CD4-positive, CD25-positive, alpha-beta regulatory T cell (primary cell): ENCODE data around the gene F13A1. TPM values are rescaled to one million over a fixed set of nuclear protein-coding genes. Genes with fewer than 3 reads are reported as not detected.

Experiments
- ATAC-seq, 2 donors: fragments of 150-1000 bp; cut with Tn5 transposase; one replicate each; pipeline ENCODE4 v1.10.0; 2021; ENCODE audit warnings: low read depth in 2 of 2, moderate number of reproducible peaks in 2 of 2, moderate library complexity in 1 of 2
- DNase-seq, 3 donors: peaks; one replicate each; pipeline versions ENCODE4 v3.0.0 to v3.0.0-alpha.2; 2012 to 2022; ENCODE audit warnings: mixed read lengths in 1 of 3
- H3K27ac ChIP-seq: one replicate; pipeline ENCODE4 v1.7.0; 2013; ENCODE audit warnings: mild to moderate bottlenecking, low read length; ENCODE audit not compliant: insufficient read depth, poor library complexity, severe bottlenecking
- H3K27me3 ChIP-seq: one replicate; pipeline ENCODE4 v1.7.0; 2013; ENCODE audit warnings: low read length; ENCODE audit not compliant: control insufficient read depth, insufficient read depth
- H3K36me3 ChIP-seq: one replicate; pipeline ENCODE4 v1.7.0; 2013; ENCODE audit warnings: mild to moderate bottlenecking, low read length, moderate library complexity; ENCODE audit not compliant: control insufficient read depth, insufficient read depth
- H3K4me1 ChIP-seq: 2 replicates; pipeline ENCODE4 v1.7.0; 2013; ENCODE audit warnings: mild to moderate bottlenecking, low read length; ENCODE audit not compliant: insufficient read depth, control insufficient read depth, poor library complexity, severe bottlenecking
- H3K4me3 ChIP-seq: one replicate; pipeline ENCODE4 v1.7.0; 2013; ENCODE audit warnings: low read depth, mild to moderate bottlenecking, low read length, moderate library complexity
- H3K9me3 ChIP-seq, 2 experiments: 1 replicate in 1 of 2; 2 replicates in 1 of 2; pipeline ENCODE4 v1.7.0; 2013; ENCODE audit warnings: low read length in 2 of 2, mild to moderate bottlenecking in 1 of 2, moderate library complexity in 1 of 2; ENCODE audit not compliant: control insufficient read depth in 2 of 2
- H3K27ac Mint-ChIP-seq, 3 donors: one replicate each; pipeline ENCODE4 v1.8.0; 2020 to 2022; ENCODE audit warnings: mild to moderate bottlenecking in 3 of 3, mixed read lengths in 3 of 3, moderate library complexity in 2 of 3
- H3K27me3 Mint-ChIP-seq: one replicate; pipeline ENCODE4 v1.8.0; 2022; ENCODE audit warnings: mild to moderate bottlenecking, mixed read lengths
- H3K36me3 Mint-ChIP-seq: one replicate; pipeline ENCODE4 v1.8.0; 2020; ENCODE audit warnings: mixed read lengths
- H3K4me1 Mint-ChIP-seq, 4 donors: one replicate each; pipeline ENCODE4 v1.8.0; 2020 to 2022; ENCODE audit warnings: mixed read lengths in 4 of 4, mild to moderate bottlenecking in 1 of 4
- H3K4me3 Mint-ChIP-seq, 4 donors: one replicate each; pipeline ENCODE4 v1.8.0; 2020 to 2022; ENCODE audit warnings: mild to moderate bottlenecking in 4 of 4, mixed read lengths in 4 of 4, moderate library complexity in 3 of 4
- H3K9me3 Mint-ChIP-seq, 7 donors: one replicate each; pipeline ENCODE4 v1.8.0; 2020 to 2022; ENCODE audit warnings: mixed read lengths in 7 of 7, mild to moderate bottlenecking in 3 of 7, moderate library complexity in 2 of 7
- polyA plus RNA-seq, 4 donors: library from polyadenylated mRNA; unstranded; fragments of 300-500 nt; fragmentation: Illumina TruSeq; gene quantifications; one replicate each; pipeline ENCODE4 v1.2.3, GENCODE V29; 2021
- total RNA-seq: library from RNA; stranded (reverse); gene quantifications from one replicate; pipeline ENCODE4 v1.2.3, GENCODE V29; 2022

Gene F13A1
- total and polyA plus RNA-seq, 5 donors from 2014 or later: 0.16 to 21.1 TPM; not detected in 3

DNA sequence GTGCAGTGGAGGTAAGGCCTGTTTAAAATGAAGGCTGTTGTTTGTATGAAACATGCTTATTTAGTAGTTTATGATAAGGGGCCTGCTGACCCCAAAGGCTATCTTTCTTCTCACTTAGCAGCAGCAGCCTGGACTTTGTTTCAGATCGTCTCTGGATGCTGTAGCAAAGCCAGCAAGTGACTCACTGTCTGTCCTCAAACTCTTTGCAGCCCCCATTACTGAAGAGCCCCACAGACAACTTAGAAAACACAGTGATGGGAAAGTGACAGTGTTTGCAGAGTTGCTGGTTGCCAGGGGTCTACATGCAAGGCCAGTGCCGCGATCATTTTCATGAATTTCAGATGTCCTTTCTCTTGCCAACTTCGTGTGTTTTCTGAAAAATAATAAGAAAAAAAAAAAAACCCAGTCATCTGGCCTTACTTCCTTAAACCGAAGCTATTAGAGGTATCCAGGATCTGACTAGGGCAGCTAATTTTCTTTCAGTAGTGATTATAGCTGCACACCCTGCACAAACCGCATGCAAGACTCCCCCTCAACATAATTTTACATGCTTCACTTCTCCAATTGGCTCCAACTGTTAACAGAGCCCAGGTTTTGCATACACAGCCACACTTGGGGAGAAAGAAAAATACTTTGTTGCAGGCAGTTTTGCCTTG lies 11.6 kb upstream of the F13A1 start:
- Mint-ChIP-seq H3K4me1 (peaks cover 0 to 5% (median 1%) of the 10 kb centered on the region in 4 donors), H3K27ac (no peak overlapping the region)
- ATAC-seq: peak in 1 of 2 donors; percentile 39

DNA sequence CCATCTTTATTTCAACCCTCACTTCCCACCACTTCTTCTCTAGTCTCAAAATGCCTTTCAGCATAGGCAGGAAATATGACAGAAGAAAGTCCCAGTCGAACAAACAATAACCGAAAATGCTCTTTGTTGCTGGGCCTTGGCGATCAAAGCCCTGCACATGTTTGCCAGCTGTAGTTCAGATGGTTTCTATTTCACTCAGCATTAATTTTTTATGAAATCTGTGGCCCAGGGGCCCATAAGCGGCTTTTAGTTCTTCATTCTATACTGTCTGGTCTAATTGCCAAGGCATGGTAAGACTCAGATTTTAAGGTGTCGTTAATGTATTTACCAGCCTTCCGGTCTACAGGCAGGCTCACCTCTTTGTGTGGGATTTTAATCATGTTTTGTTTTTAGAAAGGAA lies 10.9 kb upstream of the F13A1 start:
- H3K27ac ChIP-seq: no peak overlapping the region
- ATAC-seq: peak in 1 of 2 donors; percentile 32
- peaks cover 0 to 1% (median 0%) of the 10 kb centered on the region in 7 donors for H3K9me3 Mint-ChIP-seq

More for the DNA sequence above, 11.6 kb upstream of the F13A1 start:
- H3K4me3 ChIP-seq: no peak overlapping the region
- DNase-seq: no peak
- H3K36me3 Mint-ChIP-seq: no peaks in the 10 kb centered on the region
- H3K9me3 Mint-ChIP-seq: peaks cover 0 to 2% (median 0%) of the 10 kb centered on the region in 7 donors
- no peak overlapping the region for H3K27ac ChIP-seq
- H3K9me3 ChIP-seq: no peaks in the 10 kb centered on the region
- H3K4me1 ChIP-seq: no peaks in the 10 kb centered on the region
- H3K4me3 Mint-ChIP-seq: no peak overlapping the region
- H3K27me3 ChIP-seq: no peaks in the 10 kb centered on the region
- H3K36me3 ChIP-seq: no peaks in the 10 kb centered on the region
- H3K27me3 Mint-ChIP-seq: no peaks in the 10 kb centered on the region

DNA sequence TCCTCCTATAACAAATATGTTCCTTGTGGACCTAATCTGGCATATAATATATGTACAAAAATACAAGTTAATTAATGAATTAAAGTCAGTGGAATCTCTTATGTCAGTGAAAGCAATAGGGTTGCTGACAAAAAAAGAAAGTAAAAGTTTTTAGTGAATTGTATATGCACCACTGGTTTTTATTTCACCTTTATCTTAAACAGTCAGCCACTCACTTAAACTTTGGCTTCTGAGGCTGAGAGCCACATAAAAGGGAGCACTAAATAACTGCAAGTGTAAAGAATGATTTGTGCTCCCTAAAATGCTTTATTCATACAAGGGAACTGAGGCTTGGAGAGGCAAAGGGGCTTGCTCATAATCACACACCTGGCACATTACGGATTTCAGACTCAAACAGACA lies 9.9 kb upstream of the F13A1 start:
- peaks cover 5% of the 10 kb centered on the region for H3K27me3 Mint-ChIP-seq
- no peaks in the 10 kb centered on the region for H3K9me3 ChIP-seq
- no peak overlapping the region for H3K27ac Mint-ChIP-seq
- no peak overlapping the region for H3K4me3 Mint-ChIP-seq
- H3K36me3 Mint-ChIP-seq: no peaks in the 10 kb centered on the region
- peaks cover 0 to 1% (median 0%) of the 10 kb centered on the region in 7 donors for H3K9me3 Mint-ChIP-seq
- H3K4me1 ChIP-seq: no peaks in the 10 kb centered on the region
- peaks cover 0 to 5% (median 1%) of the 10 kb centered on the region in 4 donors for H3K4me1 Mint-ChIP-seq
- no peak for ATAC-seq
- H3K36me3 ChIP-seq: no peaks in the 10 kb centered on the region
- H3K27ac ChIP-seq: no peak overlapping the region
- no peaks in the 10 kb centered on the region for H3K27me3 ChIP-seq
- no peak for DNase-seq
- no peak overlapping the region for H3K4me3 ChIP-seq

More for the DNA sequence above, 10.9 kb upstream of the F13A1 start:
- no peaks in the 10 kb centered on the region for H3K9me3 ChIP-seq
- Mint-ChIP-seq H3K4me1 (peaks cover 0 to 5% (median 1%) of the 10 kb centered on the region in 4 donors), H3K4me3 (no peak overlapping the region), H3K27me3 (peaks cover 2% of the 10 kb centered on the region), H3K36me3 (no peaks in the 10 kb centered on the region), H3K27ac (peak overlapping the region in 1 of 3 donors; percentile 9)
- no peaks in the 10 kb centered on the region for H3K27me3 ChIP-seq
- H3K36me3 ChIP-seq: no peaks in the 10 kb centered on the region
- H3K4me3 ChIP-seq: no peak overlapping the region
- H3K4me1 ChIP-seq: no peaks in the 10 kb centered on the region
- DNase-seq: peak in 1 of 3 donors; percentile 5

DNA sequence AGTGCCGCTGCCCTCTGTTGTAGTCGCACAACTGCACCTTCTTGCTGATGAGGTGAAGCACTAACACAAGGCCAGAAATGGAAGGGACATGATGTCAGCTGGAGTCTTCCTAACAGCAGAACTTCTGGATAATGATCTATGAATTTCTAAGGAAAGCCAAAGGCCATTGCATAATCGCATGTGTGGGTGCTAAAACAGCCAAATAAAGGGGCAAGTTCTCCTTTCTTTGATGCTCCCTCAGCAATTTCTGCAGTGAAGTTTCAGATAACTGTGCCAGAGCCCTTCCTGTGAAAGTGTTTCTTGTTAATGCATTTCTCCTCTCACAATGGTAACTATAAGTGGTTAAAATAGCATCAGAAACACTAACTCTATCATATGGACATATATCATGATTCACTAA lies 8.0 kb upstream of the F13A1 start:
- peaks cover 0 to 5% (median 1%) of the 10 kb centered on the region in 4 donors for H3K4me1 Mint-ChIP-seq
- H3K4me3 ChIP-seq: no peak overlapping the region
- no peaks in the 10 kb centered on the region for H3K36me3 Mint-ChIP-seq
- no peak for ATAC-seq
- H3K27ac Mint-ChIP-seq: no peak overlapping the region
- no peaks in the 10 kb centered on the region for H3K9me3 ChIP-seq
- no peak for DNase-seq
- no peaks in the 10 kb centered on the region for H3K36me3 ChIP-seq
- no peaks in the 10 kb centered on the region for H3K4me1 ChIP-seq
- no peaks in the 10 kb centered on the region for H3K27me3 ChIP-seq
- no peak overlapping the region for H3K27ac ChIP-seq
- peaks cover 0 to 1% (median 0%) of the 10 kb centered on the region in 7 donors for H3K9me3 Mint-ChIP-seq
- H3K4me3 Mint-ChIP-seq: no peak overlapping the region
- peaks cover 5% of the 10 kb centered on the region for H3K27me3 Mint-ChIP-seq

DNA sequence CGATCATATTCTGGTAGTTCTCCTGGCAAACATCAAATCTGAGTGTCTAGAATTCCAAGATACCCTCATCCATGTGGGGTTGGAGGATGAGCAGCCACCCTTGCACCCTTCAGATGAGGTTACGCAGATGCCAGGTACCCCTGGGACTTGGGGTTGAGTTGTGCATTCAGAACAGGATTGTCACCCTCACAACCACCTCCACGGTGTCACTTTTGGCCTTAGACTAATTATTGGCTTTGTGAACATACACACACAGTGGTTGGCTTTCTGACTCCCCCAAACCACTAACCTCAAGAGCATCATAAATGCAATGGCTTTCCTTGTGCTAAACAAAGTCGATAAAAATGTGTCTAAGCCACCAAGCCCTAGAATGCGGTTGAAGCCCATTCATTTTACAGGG lies 2.9 kb upstream of the F13A1 start:
- Histone ChIP-seq H3K4me1 (no peaks in the 10 kb centered on the region), H3K27me3 (peaks cover 4% of the 10 kb centered on the region), H3K4me3 (no peak overlapping the region), H3K9me3 (no peaks in the 10 kb centered on the region), H3K36me3 (no peaks in the 10 kb centered on the region), H3K27ac (no peak overlapping the region)
- Mint-ChIP-seq H3K4me1 (peaks cover 0 to 4% (median 0%) of the 10 kb centered on the region in 4 donors), H3K27me3 (peaks cover 27% of the 10 kb centered on the region), H3K4me3 (no peak overlapping the region), H3K27ac (no peak overlapping the region), H3K9me3 (peaks cover 0 to 2% (median 0%) of the 10 kb centered on the region in 7 donors), H3K36me3 (no peaks in the 10 kb centered on the region)
- DNase-seq (no peak), ATAC-seq (no peak)

DNA sequence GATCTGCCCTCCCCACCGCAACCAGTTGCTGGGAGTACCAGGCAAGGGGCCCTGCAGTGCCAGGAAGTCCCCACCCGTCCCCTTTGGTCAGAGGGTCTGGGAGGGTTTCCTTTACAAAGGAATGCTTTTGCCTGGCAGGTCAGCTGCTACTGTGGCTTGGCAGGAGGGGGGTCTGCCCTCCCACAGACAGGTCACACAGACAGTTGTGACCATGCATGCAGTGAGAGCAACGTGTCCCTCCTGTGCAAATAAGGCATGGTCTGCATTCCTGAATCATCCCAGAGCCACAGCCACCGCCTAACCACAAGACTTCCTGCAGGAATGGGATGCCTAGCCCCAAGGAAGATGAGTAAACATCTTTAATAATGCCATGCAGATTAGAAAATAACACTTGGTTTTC lies 439 bp upstream of the F13A1 start:
- no peak overlapping the region for H3K4me3 ChIP-seq
- Mint-ChIP-seq H3K4me3 (no peak overlapping the region), H3K27me3 (peaks cover 27% of the 10 kb centered on the region), H3K27ac (no peak overlapping the region), H3K9me3 (peaks cover 0 to 2% (median 0%) of the 10 kb centered on the region in 7 donors), H3K4me1 (peaks cover 0 to 4% (median 0%) of the 10 kb centered on the region in 4 donors), H3K36me3 (no peaks in the 10 kb centered on the region)
- ATAC-seq (no peak), DNase-seq (no peak)
- no peak overlapping the region for H3K27ac ChIP-seq
- H3K36me3 ChIP-seq: no peaks in the 10 kb centered on the region
- H3K4me1 ChIP-seq: no peaks in the 10 kb centered on the region
- H3K27me3 ChIP-seq: peaks cover 11% of the 10 kb centered on the region
- H3K9me3 ChIP-seq: no peaks in the 10 kb centered on the region

DNA sequence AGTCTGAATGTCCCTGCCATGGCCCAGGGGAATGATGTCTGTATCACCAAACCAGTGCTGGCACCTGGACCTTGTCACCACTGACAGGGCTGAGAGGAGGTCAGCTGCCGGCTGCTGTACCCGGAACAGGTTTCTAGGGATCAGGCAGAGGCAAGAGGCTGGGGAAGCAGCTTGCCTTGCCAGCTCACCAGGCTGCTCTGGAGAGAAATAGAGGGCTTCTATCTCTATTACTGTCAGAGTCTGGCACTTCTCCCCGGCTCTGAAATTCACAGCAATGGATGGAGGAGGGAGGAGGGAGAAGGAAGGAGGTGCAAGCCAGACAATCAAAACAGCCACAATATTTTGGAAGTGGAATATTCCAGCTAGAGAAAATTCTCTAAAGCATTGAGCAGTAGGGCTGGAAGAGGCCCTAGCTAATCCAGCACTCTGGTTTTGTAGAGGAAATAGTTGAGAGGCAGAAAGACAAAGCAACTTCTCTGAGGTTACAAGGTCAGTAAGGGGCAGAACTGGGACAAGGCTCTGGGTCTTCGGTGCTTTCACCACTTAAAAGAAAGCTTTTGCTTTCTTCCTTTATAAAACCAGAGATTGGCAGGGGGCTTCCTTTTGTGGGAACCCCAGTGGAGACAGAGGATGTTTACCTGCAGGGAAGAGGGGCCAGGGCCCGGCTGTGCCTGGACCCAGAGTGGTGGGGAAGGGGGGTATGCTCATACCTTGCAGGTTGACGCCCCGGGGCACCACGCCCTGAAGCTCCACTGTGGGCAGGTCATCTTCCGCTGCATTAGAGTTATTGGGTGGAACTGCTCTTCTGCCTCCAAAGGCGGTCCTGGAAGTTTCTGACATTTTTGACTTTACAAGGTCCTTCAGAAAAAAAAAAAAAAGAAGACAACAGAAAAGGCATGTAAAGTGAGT lies 2.4 kb downstream of the F13A1 start:
- peaks cover 39% of the 10 kb centered on the region for H3K27me3 Mint-ChIP-seq
- H3K4me1 Mint-ChIP-seq: peaks cover 0 to 4% (median 0%) of the 10 kb centered on the region in 4 donors
- H3K9me3 Mint-ChIP-seq: peaks cover 0 to 2% (median 0%) of the 10 kb centered on the region in 7 donors
- no peaks in the 10 kb centered on the region for H3K36me3 Mint-ChIP-seq
- Histone ChIP-seq H3K9me3 (no peaks in the 10 kb centered on the region), H3K4me3 (no peak overlapping the region), H3K36me3 (no peaks in the 10 kb centered on the region), H3K27me3 (peaks cover 14% of the 10 kb centered on the region), H3K4me1 (no peaks in the 10 kb centered on the region), H3K27ac (no peak overlapping the region)
- ATAC-seq: no peak
- no peak for DNase-seq
- no peak overlapping the region for H3K4me3 Mint-ChIP-seq
- peak overlapping the region in 1 of 3 donors; percentile 3 for H3K27ac Mint-ChIP-seq
